Measurements from ENCODE around the gene TAB2. TPM values are rescaled to one million over a fixed set of nuclear protein-coding genes. Genes with fewer than 3 reads are reported as not detected.

The TAB2 gene
- total and polyA plus RNA-seq, 2 donors (not counting 3 experiments of a cell fraction or from before 2014, with no cell fraction given): 26.0 to 37.4 TPM

DNA sequence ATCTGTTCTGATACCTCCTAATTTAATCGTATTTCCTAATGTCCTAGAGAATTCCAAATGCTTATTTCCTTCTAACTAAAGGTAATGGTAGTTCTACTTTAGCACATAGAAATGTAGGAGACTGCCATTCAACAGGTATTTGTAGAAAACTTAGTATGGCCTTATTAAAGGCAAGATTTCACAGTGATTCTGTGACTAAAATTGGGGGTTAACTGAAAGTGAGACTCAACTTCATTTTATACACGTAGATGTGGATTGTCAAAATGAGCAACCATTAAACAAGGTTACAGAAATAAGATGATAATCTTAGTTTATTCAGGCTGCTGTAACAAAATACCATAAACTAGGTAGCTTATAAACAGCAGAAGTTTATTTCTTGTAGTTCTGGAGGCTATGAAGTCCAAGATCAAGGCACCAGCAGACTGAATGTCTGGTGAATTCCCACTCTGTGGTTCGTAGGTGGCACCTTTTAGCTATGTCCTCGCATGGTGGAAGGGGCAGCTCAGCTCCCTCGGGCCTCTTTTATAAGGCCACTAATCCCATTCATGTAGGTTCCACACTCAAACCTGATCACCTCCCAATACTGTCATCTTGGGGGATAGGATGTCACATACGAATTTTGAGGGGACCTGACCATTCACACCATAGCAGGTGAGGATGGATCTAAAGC lies 38.7 kb downstream of the TAB2 start:
- Histone ChIP-seq H4K20me1 (replicated peaks; ENCODE audit: control insufficient read depth, extremely low read depth, insufficient read depth, low read length) (peaks cover 11% of the 10 kb centered on the region), H3K4me1 (ENCODE audit: control insufficient read depth, extremely low read depth, insufficient read depth, low read length) (no peaks in the 10 kb centered on the region), H3K4me2 (ENCODE audit: insufficient read depth, low read length) (no peak overlapping the region), H3K36me3 (ENCODE audit: control insufficient read depth in 2 of 2, extremely low read depth in 1 of 2, insufficient read depth in 2 of 2, low read length in 2 of 2) (no peaks in the 10 kb centered on the region), H3K27ac (ENCODE audit: insufficient read depth, low read depth, low read length) (no peak overlapping the region), H3K9me3 (replicated peaks; ENCODE audit: control insufficient read depth, insufficient read depth, low read length) (no peaks in the 10 kb centered on the region), H3K79me2 (ENCODE audit: control insufficient read depth, insufficient read depth, low read length) (peaks cover 79% of the 10 kb centered on the region), H3K9ac (replicated peaks; ENCODE audit: extremely low read depth, insufficient read depth, low read length) (no peak overlapping the region), H3K4me3 (replicated peaks in 1 of 3; ENCODE audit: insufficient read depth in 1 of 3, low read depth in 1 of 3, low read length in 3 of 3) (no peak overlapping the region), H3K9me1 (replicated peaks; ENCODE audit: control insufficient read depth, extremely low read depth, insufficient read depth, low read length) (no peaks in the 10 kb centered on the region), H2AFZ (ENCODE audit: low read depth, low read length) (no peak overlapping the region), H3K27me3 (ENCODE audit: control insufficient read depth in 2 of 2, insufficient read depth in 2 of 2, low read length in 2 of 2) (no peaks in the 10 kb centered on the region)
- FAIRE-seq: no peak
- BruUV-seq (replicated peaks): no TSS peak
- no peak for DNase-seq (ENCODE audit: low read depth, low spot score)
- intact Hi-C loops (cut with micrococcal nuclease) (no loop called here), dilution Hi-C loops (cut with MboI; ENCODE audit: extremely low pct_ligation_motif_present, low sequenced_read_pairs) (no loop called here)
- ChIA-PET POLR2A (no interaction called here), CTCF (interaction anchor here (0.6 kb wide), 1 partner anchor 10 kb away, joined by 3 read pairs; no protein-coding TSS in a partner anchor)
- TF ChIP-seq POLR2A (IDR thresholded peaks at IDR 0.05; ENCODE audit: low read depth, low read length) (no peak), GATA2 (IDR thresholded peaks at IDR 0.05; ENCODE audit: insufficient read depth, insufficient read length, low read depth, low read length) (no peak), FOS (IDR thresholded peaks at IDR 0.05; ENCODE audit: borderline replicate concordance, insufficient read depth, low read length) (no peak), MYC (IDR thresholded peaks at IDR 0.05; ENCODE audit: low read depth, low read length) (no peak), POLR2AphosphoS5 (IDR thresholded peaks at IDR 0.05; ENCODE audit: insufficient read depth, low read depth, low read length) (no peak), JUN (IDR thresholded peaks at IDR 0.05; ENCODE audit: borderline replicate concordance, insufficient read depth, insufficient read length, low read depth) (no peak), EZH2 (IDR thresholded peaks at IDR 0.05; ENCODE audit: borderline replicate concordance, low read depth, low read length, severe bottlenecking) (no peak)
- TF ChIP-seq, protein P1, sequence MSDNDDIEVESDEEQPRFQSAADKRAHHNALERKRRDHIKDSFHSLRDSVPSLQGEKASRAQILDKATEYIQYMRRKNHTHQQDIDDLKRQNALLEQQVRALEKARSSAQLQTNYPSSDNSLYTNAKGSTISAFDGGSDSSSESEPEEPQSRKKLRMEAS (IDR thresholded peaks at IDR 0.05; ENCODE audit: insufficient read depth, insufficient read length): no peak
- TF ChIP-seq, protein P2, sequence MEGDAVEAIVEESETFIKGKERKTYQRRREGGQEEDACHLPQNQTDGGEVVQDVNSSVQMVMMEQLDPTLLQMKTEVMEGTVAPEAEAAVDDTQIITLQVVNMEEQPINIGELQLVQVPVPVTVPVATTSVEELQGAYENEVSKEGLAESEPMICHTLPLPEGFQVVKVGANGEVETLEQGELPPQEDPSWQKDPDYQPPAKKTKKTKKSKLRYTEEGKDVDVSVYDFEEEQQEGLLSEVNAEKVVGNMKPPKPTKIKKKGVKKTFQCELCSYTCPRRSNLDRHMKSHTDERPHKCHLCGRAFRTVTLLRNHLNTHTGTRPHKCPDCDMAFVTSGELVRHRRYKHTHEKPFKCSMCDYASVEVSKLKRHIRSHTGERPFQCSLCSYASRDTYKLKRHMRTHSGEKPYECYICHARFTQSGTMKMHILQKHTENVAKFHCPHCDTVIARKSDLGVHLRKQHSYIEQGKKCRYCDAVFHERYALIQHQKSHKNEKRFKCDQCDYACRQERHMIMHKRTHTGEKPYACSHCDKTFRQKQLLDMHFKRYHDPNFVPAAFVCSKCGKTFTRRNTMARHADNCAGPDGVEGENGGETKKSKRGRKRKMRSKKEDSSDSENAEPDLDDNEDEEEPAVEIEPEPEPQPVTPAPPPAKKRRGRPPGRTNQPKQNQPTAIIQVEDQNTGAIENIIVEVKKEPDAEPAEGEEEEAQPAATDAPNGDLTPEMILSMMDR (IDR thresholded peaks at IDR 0.05; ENCODE audit: extremely low read depth in 1 of 2, insufficient read depth in 1 of 2, low read depth in 1 of 2, low read length in 2 of 2): no peak

Data from endothelial cell of umbilical vein (primary cell).